MCF 10A (cell line): ENCODE data around the gene NEBL. TPM values are rescaled to one million over a fixed set of nuclear protein-coding genes. Genes with fewer than 3 reads are reported as not detected.

Experiments
- BruUV-seq: library from RNA; stranded (reverse); fragments of 400-500 nt; replicated peaks from 2 replicates; lab custom pipeline; 2021; lab: Mats Ljungman, UMichigan
- CTCF ChIA-PET: fragments of 300-600 bp; sonication (Branson Sonifier 250); formaldehyde crosslinking; extraction: SDS; loops from one replicate; lab custom pipeline; 2021; ENCODE audit warnings: antibody characterized with exemption, inconsistent platforms; lab: Yijun Ruan, JAX
- POLR2A ChIA-PET: fragments of 300-600, 350-650 bp; sonication (Branson Sonifier 250); formaldehyde crosslinking; extraction: SDS; loops from one replicate; lab custom pipeline; 2020; ENCODE audit warnings: antibody characterized with exemption, inconsistent platforms; lab: Yijun Ruan, JAX
- DNase-seq: peaks from one replicate; pipeline ENCODE4 v3.0.0-alpha.2; 2018; ENCODE audit not compliant: unreplicated experiment
- H3K27ac Mint-ChIP-seq: one replicate; pipeline ENCODE4 v1.8.0; 2022; ENCODE audit warnings: mild to moderate bottlenecking, low read depth, mixed read lengths; ENCODE audit not compliant: unreplicated experiment
- H3K27me3 Mint-ChIP-seq: one replicate; pipeline ENCODE4 v1.8.0; 2022; ENCODE audit warnings: mixed read lengths; ENCODE audit not compliant: insufficient read depth, unreplicated experiment
- H3K36me3 Mint-ChIP-seq: one replicate; pipeline ENCODE4 v1.8.0; 2022; ENCODE audit warnings: mild to moderate bottlenecking, moderate library complexity, mixed read lengths; ENCODE audit not compliant: insufficient read depth, unreplicated experiment
- H3K4me1 Mint-ChIP-seq: one replicate; pipeline ENCODE4 v1.8.0; 2022; ENCODE audit warnings: mixed read lengths; ENCODE audit not compliant: insufficient read depth, unreplicated experiment
- H3K4me3 Mint-ChIP-seq: one replicate; pipeline ENCODE4 v1.8.0; 2022; ENCODE audit warnings: mild to moderate bottlenecking, moderate library complexity, mixed read lengths; ENCODE audit not compliant: unreplicated experiment
- H3K9me3 Mint-ChIP-seq: one replicate; pipeline ENCODE4 v1.8.0; 2022; ENCODE audit warnings: mixed read lengths; ENCODE audit not compliant: unreplicated experiment
- CTCF ChIP-seq: fragments of 200-600 bp; IDR thresholded peaks from one replicate; pipeline ENCODE4 v1.8.0; 2022; ENCODE audit warnings: antibody characterized with exemption, mild to moderate bottlenecking; ENCODE audit not compliant: unreplicated experiment
- intact Hi-C: fragments of 100-400 bp; cut with micrococcal nuclease; formaldehyde crosslinking; loops from 2 replicates; pipeline ENCODE4 v1.14.1; 2022
- total RNA-seq: library from RNA; stranded (reverse); gene quantifications from 2 replicates; pipeline ENCODE4 v1.2.3, GENCODE V29; 2022

The NEBL gene
- total RNA-seq, 1 experiment from 2014 or later = 30.6 TPM

DNA sequence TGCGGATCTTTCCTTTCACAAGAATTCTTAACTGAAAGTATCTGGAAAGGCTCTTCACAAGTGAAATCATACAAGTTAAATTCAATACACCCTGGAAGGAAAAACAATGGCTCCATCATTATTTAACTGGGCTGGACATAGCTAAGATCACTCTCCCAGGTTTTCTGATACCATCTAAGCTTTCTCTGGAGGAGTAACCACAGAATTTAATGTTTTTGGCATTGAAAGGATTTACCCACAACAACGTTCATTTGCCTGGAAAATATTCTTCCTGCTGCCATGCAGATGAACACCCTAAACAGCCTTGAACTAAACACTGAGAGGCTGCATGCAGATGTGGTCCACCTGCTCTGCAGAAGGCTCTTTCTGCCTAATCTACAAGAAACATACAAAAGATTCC, 4.3 kb downstream of the NEBL start:
- Mint-ChIP-seq H3K27ac (peak overlapping the region; percentile 71), H3K36me3 (peaks cover 4% of the 10 kb centered on the region), H3K4me1 (peaks cover 7% of the 10 kb centered on the region), H3K27me3 (no peaks in the 10 kb centered on the region), H3K9me3 (no peaks in the 10 kb centered on the region), H3K4me3 (no peak overlapping the region)
- no TSS peak for BruUV-seq
- intact Hi-C loops = no loop called here
- no peak for TF ChIP-seq CTCF
- DNase-seq = no peak
- ChIA-PET CTCF (interaction anchor here (0.7 kb wide), 1 partner anchor 137 kb away, joined by 3 read pairs; no protein-coding TSS in a partner anchor), POLR2A (interaction anchor here (0.6 kb wide), 1 partner anchor 1100 kb away, joined by 3 read pairs; no protein-coding TSS in a partner anchor)

DNA sequence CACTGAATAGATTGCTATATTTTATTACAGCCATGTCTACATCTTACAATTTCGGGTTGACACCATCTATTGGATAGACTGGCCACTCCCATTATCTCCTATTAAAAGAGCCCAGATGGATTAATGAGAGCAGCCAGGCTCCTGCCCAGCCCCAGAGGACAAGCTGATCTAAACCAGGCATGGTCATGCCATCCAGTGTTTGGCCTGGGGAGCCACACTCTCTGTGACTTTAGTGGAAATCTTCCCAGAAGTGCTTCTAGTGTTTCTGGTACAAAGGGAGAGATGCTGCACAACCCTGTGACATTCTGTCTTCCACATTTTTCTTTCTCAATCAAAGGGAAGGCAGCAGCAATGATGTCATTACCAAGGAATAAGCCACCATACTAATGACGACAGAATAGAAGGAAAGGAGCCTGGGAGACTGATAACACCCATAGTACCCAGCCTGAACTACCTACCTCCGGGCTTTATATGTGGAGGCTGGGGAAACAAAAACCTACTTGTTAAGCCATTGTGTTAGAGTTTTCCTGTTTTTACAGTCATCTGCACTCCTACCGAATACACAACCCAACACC, 5.0 kb downstream of the NEBL start:
- no peak for TF ChIP-seq CTCF
- Mint-ChIP-seq H3K27me3 (no peaks in the 10 kb centered on the region), H3K36me3 (peaks cover 4% of the 10 kb centered on the region), H3K4me3 (no peak overlapping the region), H3K4me1 (peaks cover 7% of the 10 kb centered on the region), H3K27ac (peak overlapping the region; percentile 71), H3K9me3 (no peaks in the 10 kb centered on the region)
- CTCF ChIA-PET = no interaction called here
- intact Hi-C loops = no loop called here
- DNase-seq = no peak
- POLR2A ChIA-PET = interaction anchor here (0.6 kb wide), 1 partner anchor 160 kb away, joined by 3 read pairs; no protein-coding TSS in a partner anchor
- no TSS peak for BruUV-seq

DNA sequence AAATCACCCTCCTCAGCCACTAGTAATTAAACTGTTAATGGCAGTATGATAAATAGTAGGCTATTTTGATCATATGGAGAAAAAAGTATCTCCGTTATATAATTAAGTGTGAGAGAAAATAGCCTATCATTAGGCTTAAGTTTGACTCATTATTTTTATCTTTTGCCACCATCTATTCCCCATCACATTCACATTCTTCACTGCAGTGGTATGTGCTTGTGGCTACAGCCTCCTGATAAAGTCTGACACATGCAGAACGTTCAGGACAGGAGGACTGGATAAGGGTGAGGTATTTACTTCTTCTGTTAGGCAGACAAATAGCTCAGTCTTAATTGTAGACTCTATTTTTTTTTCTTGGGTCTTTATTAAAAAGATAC, 5.8 kb downstream of the NEBL start:
- no peak overlapping the region for H3K4me3 Mint-ChIP-seq
- H3K9me3 Mint-ChIP-seq = no peaks in the 10 kb centered on the region
- intact Hi-C loops = no loop called here
- BruUV-seq = no TSS peak
- peaks cover 7% of the 10 kb centered on the region for H3K4me1 Mint-ChIP-seq
- DNase-seq = no peak
- H3K36me3 Mint-ChIP-seq = peaks cover 4% of the 10 kb centered on the region
- CTCF ChIA-PET = no interaction called here
- TF ChIP-seq CTCF = no peak
- POLR2A ChIA-PET = interaction anchor here (0.6 kb wide), 1 partner anchor 161 kb away, joined by 3 read pairs; no protein-coding TSS in a partner anchor
- H3K27ac Mint-ChIP-seq = no peak overlapping the region
- no peaks in the 10 kb centered on the region for H3K27me3 Mint-ChIP-seq

DNA sequence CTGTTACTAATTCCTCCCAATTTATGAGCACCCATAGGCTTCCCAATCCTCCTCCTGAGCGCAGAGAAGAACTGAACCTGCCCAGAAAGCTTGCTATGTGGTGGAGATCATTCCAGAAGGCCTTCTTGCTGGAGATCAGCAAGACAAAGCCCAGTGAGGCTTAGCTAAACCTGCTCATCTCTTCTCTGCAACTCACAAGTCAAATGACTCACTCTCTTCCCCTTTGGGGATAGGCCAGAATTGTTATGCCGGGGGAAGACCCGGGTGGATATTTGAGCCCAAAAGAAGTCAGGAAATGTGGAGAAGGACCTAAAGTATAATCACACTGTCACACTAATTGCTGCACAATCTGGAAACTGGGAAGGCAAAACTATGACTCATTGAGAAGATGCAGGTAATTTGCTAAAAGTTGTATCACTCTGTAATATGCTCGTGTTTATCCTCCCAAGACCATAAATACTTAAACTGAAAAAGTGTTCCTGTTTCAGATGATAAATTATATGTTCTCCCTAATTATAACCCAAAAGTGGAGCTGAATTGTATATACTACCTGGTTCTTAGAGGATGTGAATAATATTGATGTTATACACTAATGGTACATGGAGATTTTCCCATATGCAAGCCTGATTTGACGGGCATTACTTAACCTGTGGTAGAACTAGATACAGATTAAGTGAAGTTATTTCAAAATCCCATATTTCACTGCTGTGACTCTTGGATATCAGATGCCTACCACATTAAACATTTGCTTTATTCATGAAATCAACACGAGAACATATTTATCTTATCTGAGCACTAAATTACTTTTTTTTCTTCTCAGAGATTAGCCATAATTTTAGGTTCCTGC, 6.4 kb downstream of the NEBL start:
- Mint-ChIP-seq H3K36me3 (peaks cover 4% of the 10 kb centered on the region), H3K9me3 (no peaks in the 10 kb centered on the region), H3K27ac (no peak overlapping the region), H3K4me1 (peaks cover 9% of the 10 kb centered on the region), H3K4me3 (no peak overlapping the region), H3K27me3 (no peaks in the 10 kb centered on the region)
- no peak for TF ChIP-seq CTCF
- intact Hi-C loops = no loop called here
- peak; percentile 70 for DNase-seq
- BruUV-seq = no TSS peak
- ChIA-PET POLR2A (no interaction called here), CTCF (no interaction called here)
